DMS79 treated with DMSO at 0.1 percent for 48 hours (cell line): ENCODE results near the gene VAV3.

Experiments
- DNase-seq: peaks from one replicate; lab custom pipeline; 2025; lab: John Stamatoyannopoulos, UW

VAV3 gene

DNA sequence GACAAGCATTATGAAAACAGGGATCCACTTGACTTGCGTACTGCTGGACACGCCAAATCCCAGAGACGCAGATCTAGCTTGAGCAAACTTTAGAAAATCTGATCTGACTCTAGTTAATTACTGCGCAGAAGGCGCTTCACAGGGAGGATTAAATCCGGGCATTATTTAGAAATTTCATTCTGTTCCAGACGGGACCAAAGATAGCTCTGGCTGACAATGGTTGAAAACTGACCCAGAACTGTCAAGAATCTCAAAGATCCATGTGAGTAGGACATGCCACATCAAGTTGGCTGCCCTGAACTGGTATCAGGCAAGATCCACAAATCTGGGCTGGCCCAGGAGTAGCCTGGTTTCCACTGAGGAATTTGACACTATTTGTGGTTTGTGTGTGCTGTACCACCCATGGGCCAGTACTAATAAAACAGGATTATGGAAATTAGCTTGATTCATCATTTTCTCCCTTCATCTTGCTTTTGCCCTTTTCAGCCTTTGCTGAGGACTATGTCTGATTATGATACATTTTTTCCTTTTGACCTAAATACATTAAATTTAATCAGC lies 171.0 kb downstream of the VAV3 start:
- no peak for DNase-seq

DNA sequence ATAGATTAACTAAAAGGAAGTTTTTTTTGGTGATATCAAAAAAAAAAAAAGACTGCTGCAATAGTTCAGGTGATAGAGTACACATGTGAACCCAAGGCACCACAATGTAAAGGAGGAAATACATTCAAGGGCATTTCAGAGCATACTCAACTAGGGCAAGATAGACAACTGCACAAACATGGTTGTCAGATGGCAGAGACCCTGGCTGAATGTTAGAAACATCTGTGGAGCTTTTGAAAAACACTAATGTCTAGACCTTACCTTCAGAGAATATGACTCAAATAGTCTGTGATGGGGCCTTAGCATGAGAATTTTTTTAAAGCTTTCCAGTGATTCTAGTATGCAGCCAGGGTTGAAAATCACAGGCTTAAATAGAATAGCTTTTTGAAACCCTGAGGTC lies 173.6 kb downstream of the VAV3 start:
- no peak for DNase-seq

GRCh38 chr1:107789817-107790524 lies 175.0 kb downstream of the VAV3 start:
- no peak for DNase-seq

DNA sequence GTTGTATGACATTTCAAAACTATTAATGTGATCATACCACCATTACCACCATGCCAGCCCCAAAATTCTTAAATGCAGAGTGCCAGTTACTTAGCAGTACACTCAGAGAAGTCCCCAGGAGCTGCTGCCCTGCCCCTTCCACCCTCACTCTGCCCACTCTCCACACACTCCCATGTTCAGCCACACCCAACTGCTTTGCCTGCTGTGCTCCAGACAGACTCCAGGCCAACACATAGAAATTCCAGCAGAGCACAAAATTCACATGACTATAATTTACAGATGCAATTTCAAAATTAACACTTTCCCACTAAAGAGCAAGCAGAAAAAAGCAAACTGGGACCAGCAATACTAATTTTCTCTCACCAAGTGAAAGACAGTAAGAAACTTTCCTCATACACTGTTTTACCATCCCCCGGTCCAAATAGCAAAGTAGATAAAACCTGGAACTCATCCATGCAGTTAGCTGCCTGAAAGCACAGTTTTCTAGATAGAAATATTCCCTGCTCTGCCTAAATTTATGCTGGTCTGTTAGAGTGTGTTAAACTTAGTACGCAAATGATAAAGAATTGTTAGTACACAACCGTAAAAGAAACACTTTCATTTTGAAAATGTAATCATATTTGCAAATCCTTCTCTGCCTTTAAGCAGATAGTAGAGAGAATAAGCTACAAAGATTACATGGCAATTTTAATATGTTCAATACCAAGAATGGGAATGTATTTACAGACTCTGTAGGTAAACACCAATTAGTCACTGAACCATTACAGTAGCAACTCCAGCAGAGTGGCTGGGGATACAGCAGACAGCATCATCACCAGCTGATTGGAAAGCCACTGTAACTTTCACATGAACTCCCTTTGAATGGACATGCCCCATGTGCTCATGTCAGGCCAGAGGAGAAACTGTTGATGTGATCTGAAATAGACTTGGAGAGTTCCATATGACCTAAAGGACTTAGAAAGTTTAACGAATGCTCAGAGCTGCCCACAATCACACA lies 176.5 kb downstream of the VAV3 start:
- no peak for DNase-seq

- peak; percentile 85 for DNase-seq
Observed at GRCh38 chr1:107787299-107787698, 177.7 kb downstream of the VAV3 start.

DNA sequence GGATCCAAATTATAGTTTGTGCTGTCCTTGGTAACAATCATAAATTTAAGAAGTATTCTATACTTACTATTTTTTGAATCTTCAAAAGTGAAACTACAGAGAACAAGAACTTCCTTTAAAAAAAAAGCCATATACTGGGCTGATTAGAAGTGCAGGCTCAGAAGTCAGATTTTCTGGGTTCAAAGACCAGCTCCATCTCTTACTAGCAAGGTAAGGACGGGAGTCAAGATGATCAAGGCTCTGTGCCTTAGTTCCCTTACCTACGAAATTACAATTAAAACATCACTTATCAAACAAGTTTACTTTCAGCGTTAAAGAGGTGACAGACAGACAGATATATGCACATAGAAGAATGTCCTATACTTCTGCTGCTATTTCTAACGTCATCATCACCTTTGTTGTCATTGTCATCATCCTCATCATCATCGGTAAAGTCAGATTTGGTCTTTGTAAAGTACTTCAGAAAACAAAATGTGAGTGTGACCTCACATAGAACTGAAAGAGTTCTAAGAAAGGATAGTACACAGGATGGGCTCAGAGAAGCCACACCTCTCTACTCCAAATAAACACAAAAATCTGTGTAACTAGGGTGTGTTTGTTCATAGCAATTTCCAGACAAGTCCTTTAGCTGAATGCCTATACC lies 178.7 kb downstream of the VAV3 start:
- no peak for DNase-seq

DNA sequence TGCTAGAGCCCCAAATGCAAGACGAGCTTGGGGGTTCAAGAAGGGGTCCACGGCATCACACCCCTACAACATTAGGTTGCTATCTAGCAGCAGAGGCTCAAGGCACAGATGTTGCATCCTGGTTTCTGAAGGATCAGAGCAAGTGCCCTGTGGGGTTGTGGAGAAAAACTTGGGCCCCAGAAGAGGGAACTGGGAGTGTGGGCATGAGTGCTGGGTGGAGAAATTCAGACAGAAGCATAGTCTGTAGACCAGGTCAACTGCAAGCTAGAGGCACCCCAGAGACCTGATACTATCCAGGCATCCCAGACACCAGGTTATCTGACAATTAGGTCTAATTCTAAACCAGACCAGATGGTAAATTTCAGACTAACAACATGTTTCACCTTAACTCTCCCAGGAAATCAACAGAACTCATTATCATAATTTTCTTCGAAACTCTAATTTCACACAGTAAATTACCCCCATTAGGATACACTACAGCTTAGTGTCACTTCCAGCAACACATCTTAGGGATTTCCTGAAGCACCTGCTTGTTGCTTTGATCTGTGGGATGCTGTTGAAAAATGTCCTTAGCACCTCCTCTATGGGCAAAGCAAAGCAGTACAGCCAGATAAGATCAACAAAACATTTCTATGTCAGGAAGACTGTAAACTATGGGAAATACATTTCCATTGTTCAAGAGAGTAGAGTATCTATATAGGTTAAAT lies 179.3 kb downstream of the VAV3 start:
- no peak for DNase-seq

DNA sequence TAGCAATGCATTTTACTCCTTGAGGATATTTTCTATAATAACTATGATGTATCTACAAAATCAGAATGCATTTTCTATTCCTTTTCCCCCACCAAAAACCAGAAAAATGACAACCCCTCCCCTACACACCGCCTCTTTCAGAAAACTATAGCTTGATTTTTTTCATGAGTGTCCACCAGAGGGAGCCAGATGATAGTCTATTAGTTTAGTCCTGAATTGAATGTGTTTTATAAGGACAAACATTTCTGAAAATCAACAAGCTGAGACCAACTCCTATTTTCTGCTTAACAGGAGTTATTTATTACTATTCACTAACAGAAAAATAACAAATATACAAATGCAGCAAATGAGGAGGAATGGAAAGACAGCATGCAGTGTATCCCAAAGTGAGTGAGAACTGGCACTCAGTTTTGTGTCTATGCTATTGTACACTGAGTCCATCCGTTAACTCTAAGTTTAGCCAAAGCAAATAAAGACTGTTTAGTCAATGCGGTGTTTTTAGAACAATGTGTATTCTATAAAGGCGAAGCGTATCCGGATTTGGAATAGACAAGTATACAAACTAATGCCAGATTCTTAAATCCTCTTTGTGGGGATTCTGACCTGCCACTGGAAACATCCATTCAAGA lies 182.6 kb downstream of the VAV3 start:
- peak; percentile 79 for DNase-seq

GRCh38 chr1:107781245-107781644 lies 183.7 kb downstream of the VAV3 start:
- no peak for DNase-seq

GRCh38 chr1:107777664-107778047 lies 187.3 kb downstream of the VAV3 start:
- no peak for DNase-seq

GRCh38 chr1:107776900-107777663 lies 187.9 kb downstream of the VAV3 start:
- peak; percentile 50 for DNase-seq

GRCh38 chr1:107771377-107771776 lies 193.6 kb downstream of the VAV3 start:
- DNase-seq: no peak

DNA sequence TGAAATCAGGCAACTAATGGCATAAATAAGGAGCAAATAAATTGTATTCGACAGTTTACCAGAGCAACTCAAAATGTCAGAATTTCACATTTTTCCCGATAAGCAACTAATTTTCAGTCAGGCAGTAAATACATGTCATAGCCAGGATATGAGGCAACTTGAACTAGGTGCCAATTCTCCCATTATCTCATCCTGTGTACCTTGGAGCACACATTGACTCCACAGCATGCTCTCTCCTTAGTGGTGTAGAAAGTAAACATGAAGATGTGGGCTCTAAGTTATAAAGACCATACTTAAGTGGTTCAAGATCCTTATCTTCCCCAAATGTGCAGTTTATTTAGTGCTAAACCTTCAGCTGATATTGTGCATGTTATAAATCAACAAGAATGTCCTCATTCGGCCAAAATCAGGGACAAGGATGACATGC lies 197.8 kb downstream of the VAV3 start:
- peak; percentile 22 for DNase-seq

DNA sequence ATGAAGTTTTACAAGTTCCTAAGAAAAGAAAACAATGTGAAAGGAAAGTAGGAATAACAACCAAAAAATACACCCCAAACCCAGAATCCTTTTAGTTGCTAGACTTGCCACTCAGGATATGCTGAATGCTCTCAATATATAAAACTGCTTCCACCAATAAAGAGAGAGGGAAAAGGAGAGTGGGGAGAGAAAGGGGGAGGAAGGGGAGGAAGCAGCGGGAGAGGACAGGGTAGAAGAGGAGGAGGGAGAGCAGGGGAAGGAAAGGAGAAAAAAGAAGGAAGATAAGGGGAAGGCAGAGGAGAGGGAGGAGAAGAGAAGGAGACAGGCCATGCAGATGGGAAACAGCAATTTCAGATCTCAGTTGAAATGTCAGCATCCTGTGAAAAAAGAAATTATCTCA lies 198.4 kb downstream of the VAV3 start:
- DNase-seq: no peak

- DNase-seq: no peak
Observed at GRCh38 chr1:107762751-107763390, 202.1 kb downstream of the VAV3 start.

DNA sequence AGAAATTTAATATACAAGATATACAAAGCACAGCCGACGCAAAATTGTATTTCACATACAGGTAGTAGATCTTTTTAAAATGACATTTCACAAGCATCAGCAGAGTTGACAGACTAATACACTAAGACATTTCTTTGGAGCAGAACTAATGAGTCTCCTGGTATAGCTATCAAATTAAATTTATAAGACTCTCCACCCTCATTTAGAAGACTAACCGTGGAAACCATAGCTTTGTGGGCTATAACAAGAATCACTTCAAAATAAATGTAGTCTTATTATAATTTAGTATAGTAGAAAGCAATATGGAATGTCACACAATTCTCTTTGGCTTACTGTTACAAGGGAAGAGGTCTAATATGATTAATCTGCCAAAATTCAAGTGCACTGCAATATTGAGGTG lies 204.9 kb downstream of the VAV3 start:
- peak; percentile 72 for DNase-seq

- DNase-seq: peak; percentile 60
Observed at GRCh38 chr1:107750364-107750959, 214.5 kb downstream of the VAV3 start.

- DNase-seq: peak; percentile 92
Observed at GRCh38 chr1:107748531-107748930, 216.4 kb downstream of the VAV3 start.

GRCh38 chr1:107741242-107741641 lies 223.7 kb downstream of the VAV3 start:
- no peak for DNase-seq
